ENCODE data around the gene RBBP8NL. TPM values are rescaled to one million over a fixed set of nuclear protein-coding genes. Genes with fewer than 3 reads are reported as not detected.

The RBBP8NL gene
- total RNA-seq, 2 donors from 2014 or later: not detected

DNA sequence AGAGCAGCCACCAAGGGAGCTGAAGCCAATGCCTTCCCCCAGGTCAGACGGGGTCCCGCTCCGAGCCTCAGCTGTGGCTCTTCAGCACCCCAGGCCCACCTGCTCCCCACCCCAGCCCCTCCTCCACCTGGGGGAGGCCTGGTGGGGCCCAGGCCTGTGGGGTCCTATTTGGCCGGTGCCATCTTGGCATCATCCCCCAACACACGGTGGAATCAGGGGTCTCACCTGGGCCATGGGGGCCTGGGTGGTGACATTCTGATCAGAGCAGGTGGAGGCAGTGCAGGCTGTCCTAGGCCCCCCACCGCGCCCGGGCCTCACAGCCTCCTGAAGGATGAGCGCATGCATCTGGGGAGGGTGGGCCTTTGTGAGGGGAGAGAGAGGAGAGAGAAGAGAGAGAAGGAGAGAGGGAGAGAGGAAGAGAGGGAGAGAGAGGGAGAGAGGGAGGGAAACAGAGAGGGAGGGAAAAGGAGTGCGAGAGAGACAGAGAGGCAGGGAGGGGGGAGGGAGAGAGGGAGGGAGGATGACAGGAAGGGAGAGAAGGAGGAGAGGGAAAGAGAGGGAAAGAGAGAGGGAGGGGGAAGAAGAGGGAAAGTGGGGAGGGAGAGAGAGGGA lies 23.9 kb upstream of the RBBP8NL start:
- H3K27ac Mint-ChIP-seq: no peak overlapping the region

DNA sequence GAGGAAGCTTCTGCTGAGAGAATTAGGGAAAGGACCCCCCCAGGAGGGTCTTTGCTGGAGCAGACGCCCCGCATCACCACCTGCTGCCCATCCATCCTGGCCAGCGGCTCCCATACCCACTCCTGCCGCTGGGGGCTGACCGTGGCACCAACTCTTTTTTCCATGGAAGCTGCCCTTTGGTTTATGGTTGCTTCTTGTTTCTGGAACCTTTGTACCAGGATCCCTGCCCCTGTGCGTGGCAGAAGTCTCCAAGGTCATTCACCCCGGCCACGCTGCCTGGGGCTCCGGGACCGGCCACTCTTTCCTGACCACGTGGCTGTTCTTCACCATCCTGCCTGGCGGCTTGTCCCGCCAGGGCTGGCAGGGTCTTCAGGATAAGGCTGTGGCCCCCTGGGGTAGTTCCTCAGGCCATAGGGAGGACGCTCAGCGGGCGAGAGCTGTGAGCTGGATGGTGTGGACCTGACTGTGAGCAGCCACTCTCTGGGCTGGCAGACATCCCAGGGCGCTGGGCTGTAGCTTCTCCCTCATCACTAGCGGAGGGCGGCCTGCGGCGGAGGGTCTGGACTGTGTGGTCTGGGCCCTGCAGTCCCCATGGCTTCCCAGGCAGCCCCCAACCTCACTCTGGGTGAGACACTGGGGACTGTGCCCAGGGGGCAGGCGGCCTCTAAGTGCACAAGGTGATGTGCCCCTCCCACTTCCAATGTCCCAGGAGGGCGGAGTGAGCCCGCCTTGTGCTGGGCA lies 22.8 kb upstream of the RBBP8NL start:
- ATAC-seq (no peak), DNase-seq (ENCODE audit: low spot score in 2 of 2) (no peak)
- Mint-ChIP-seq H3K36me3 (no peaks in the 10 kb centered on the region), H3K9me3 (no peaks in the 10 kb centered on the region), H3K27ac (no peak overlapping the region)

More for the DNA sequence above, 23.9 kb upstream of the RBBP8NL start:
- DNase-seq (ENCODE audit: low spot score in 2 of 2): no peak
- H3K36me3 Mint-ChIP-seq: no peaks in the 10 kb centered on the region
- no peaks in the 10 kb centered on the region for H3K9me3 Mint-ChIP-seq
- no peak for ATAC-seq

DNA sequence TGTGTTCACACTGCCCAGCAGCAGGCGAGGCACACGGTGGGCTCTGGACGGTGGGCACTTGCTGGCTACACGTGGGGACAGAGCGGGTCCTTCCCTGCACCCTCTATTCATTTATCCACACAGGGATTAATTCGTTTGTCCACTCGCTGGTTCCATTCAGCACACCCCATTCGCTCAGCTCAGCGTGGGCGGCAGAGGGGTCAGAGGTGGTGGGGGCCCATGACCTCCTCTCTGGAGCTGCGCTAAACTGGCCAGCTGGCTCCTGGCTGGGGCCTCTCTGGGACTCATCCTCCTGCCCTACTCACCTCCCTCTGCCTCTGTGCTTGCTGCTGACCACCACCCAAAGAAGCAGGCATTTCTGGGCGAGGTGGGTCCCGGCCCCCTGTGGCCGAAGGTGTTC lies 21.4 kb upstream of the RBBP8NL start:
- no peaks in the 10 kb centered on the region for H3K36me3 Mint-ChIP-seq
- DNase-seq (ENCODE audit: low spot score in 2 of 2) (no peak), ATAC-seq (no peak)
- no peaks in the 10 kb centered on the region for H3K9me3 Mint-ChIP-seq
- H3K27ac Mint-ChIP-seq: no peak overlapping the region

DNA sequence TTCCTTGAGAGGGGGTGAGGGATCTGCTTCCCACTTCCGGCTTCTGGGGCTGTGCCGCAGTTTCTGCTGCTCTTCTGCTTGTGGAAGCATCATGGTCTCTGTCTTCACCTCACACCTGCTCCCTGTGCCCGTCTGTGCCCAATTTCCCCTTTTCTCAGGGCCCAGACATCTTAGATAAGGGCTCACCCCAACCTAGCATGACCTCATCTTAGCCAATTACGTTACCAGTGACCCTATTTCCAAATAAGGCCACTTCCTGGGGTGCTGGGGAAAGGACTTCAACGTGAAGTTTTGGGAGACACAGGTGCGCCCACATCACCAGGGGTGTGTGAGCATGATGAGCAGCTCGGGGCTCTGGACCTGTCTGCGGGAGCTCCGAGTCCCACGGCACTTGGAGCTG lies 20.7 kb upstream of the RBBP8NL start:
- H3K27ac Mint-ChIP-seq: no peak overlapping the region
- no peak for ATAC-seq
- DNase-seq (ENCODE audit: low spot score in 2 of 2): no peak
- no peaks in the 10 kb centered on the region for H3K36me3 Mint-ChIP-seq
- H3K9me3 Mint-ChIP-seq: no peaks in the 10 kb centered on the region

DNA sequence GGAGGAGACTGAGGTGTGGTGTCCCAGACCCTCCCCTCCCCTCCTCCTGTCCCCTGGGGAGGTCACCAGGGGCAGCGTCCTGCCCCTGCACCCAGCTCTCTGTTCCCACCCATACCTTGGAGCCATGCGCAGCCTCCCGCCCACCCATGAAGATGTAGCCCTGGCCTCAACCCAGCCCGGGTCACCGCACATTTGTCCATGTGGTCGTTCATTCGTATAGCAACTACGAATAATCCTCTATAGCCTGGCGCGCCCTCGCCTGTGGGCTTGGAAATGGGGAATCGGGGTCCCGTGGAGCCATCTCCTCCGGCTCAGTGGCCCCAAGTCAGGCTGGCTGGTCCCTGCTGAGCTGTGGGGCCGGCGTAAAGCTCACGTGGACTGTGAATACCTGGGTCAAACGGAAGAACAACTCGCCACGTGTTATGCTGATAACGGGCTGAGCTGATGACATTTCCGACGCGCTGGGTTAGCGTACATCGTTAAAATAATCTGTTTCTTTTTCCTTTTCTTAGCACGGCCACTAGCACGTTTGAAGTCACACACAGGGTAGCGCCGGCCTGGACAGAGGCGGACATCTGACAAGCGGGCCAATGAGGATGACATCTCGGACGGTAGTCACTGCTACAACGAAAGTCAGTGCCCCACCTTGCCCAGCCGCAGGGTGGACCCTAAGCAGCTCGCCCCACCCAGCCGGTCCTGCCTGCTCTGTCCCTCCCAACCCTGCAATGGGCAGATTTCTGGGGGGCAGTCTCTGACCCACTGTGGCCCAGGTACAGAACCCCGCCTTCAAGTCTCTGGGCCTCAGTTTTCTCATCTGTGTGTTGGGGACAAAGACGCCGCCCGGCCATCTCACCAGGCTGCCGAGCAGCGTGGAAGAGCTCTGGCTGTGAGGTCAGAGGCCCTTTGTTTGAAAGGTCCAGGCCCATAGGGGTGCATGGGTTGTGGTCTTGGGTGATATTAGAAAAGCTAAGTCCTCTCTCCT lies 19.8 kb upstream of the RBBP8NL start:
- Mint-ChIP-seq H3K9me3 (no peaks in the 10 kb centered on the region), H3K36me3 (no peaks in the 10 kb centered on the region), H3K27ac (no peak overlapping the region)
- DNase-seq (ENCODE audit: low spot score in 2 of 2): no peak
- no peak for ATAC-seq

DNA sequence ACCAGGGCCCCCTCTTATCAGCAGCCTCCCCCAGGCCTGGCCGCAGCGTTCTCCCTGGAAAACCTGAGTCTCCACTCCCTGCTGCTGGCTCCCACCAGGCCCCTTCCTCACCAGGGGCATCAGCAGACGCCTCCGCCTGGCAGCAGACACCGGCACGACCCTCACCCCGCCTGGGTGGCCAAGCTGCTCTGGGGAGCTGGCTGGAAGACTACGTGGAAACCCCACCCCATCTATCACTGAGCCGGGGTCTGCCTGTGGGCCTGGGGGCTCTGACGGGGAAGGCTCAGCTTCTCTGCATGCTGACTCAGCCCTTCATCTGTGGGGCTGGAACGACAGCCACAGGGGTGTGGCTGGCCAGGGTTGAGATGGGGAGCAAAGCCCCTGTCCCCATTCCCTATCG lies 19.1 kb upstream of the RBBP8NL start:
- Mint-ChIP-seq H3K9me3 (no peaks in the 10 kb centered on the region), H3K36me3 (no peaks in the 10 kb centered on the region), H3K27ac (no peak overlapping the region)
- ATAC-seq (no peak), DNase-seq (ENCODE audit: low spot score in 2 of 2) (no peak)

DNA sequence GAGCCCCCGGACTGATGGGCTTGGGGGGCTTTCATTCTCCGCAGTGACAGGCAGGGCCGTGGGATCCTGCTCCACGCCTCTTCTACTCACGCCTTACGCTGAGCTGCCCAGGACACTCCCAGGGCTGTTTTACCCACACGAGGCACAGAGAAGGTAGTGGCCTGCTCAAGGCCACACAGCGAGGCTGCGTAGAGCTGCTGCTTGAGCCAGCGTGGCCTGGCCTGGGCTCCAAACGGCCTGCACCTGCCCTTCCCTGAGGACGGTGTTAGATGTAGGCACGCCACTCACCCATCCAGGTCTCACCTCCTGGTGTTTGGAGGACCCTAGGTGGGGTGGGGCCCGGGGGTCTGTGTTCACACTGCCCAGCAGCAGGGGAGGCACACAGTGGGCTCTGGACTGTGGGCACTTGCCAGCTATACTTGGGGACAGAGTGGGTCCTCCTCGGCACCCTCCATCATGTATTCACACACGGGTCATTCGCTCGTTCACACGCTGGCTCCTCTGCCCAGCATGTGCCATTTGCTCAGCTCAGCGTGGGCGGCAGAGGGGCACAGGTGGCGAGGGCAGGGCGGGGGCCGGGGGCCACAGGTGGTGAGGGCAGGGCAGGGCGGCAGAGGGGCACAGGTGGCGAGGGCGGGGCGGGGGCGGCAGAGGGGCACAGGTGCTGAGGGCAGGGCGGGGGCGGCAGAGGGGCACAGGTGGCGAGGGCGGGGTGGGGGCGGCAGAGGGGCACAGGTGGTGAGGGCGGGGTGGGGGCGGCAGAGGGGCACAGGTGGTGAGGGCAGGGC lies 18.4 kb upstream of the RBBP8NL start:
- DNase-seq (ENCODE audit: low spot score in 2 of 2) (no peak), ATAC-seq (no peak)
- Mint-ChIP-seq H3K27ac (no peak overlapping the region), H3K36me3 (no peaks in the 10 kb centered on the region), H3K9me3 (no peaks in the 10 kb centered on the region)

DNA sequence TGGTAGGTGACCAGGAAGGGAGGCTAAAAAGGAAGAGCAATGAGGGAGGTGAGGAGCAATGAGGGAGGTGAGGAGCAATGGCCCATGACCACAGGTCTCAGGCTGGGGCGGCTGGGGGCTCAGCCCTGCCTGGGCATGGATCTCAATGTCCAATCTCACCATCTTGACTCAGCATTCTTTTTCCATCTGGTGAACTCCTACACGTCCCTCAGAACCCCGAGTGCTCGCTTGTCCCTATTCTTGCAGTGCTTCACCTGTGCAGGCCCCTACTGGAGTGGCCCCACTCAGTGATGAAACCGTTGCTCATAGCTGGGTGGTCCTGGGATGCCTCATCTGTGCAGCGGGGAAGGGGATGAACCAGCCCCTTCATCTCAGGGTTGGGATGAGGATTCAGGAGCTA lies 16.9 kb upstream of the RBBP8NL start:
- H3K27ac Mint-ChIP-seq: no peak overlapping the region
- no peaks in the 10 kb centered on the region for H3K36me3 Mint-ChIP-seq
- ATAC-seq: no peak
- no peaks in the 10 kb centered on the region for H3K9me3 Mint-ChIP-seq
- no peak for DNase-seq (ENCODE audit: low spot score in 2 of 2)

DNA sequence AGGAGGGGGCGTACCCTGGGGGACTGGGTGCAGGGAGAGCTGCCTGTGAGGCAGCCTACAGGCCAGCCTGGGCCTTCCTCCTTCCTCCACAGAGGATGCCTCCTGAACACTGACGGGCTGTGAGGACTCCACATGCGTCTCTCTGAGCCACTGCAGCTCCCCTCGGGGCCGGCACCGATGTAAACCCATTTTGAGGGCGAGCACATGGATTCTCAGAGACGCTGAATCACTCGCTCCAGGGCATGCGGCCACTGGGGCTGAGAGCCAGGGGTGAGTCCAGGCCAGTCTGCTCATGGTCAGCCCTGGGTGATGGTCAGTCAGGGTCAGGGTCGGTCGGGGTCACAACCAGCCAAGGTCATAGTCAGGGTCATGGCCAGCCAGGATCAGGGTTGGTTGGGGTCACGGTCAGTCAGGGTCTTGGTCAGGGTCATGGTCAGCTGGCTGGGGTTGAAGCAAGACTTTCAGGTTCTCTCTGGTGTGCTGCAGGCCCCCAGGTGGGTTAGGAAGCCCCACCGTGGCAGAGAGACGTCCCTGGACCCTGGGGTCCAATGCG lies 14.7 kb upstream of the RBBP8NL start:
- Mint-ChIP-seq H3K9me3 (no peaks in the 10 kb centered on the region), H3K36me3 (no peaks in the 10 kb centered on the region), H3K27ac (no peak overlapping the region)
- ATAC-seq (no peak), DNase-seq (ENCODE audit: low spot score in 2 of 2) (no peak)

DNA sequence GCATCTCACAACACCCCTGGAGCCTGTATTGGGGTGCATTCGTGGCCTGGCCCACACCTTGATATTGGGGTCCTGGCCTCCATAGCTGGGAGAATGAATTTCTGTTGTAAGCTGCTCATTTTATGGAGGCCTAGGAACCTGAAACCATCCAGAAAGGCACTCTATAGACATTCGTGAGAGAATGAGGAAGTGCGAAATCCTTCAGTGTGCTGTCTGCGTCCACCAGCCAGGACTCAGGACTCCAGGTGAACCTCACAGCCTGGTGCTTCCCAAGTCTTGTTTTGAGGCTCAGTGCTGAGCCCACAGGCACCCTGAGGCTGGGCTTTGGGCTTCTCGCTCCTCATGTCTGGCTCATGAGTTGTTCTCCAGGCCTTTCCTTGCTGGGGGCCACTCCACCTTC lies 11.9 kb upstream of the RBBP8NL start:
- no peak for ATAC-seq

DNA sequence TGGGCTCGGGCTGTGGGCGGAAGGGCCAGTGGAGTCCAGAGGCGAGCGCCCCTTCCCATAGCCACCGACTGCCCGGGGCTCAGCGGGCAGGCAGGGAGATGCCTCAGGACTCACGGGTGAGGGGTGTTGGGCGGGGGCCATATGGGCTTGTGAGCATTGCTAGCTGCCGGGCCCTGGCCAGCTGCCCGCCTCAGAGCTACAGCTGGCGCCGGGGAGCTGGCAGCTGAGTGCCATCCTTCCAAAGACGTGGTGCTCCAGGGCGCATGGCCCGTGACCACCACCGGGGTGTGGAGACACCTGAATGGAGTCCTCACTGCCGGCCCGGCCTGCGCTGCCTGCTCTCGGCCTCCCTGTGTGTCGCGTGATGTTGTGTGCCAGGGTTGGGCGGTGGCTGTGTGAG lies 10.6 kb upstream of the RBBP8NL start:
- Mint-ChIP-seq H3K27ac (no peak overlapping the region), H3K36me3 (no peaks in the 10 kb centered on the region), H3K9me3 (no peaks in the 10 kb centered on the region)
- no peak for ATAC-seq
- no peak for DNase-seq (ENCODE audit: low spot score in 2 of 2)

More for the DNA sequence above, 11.9 kb upstream of the RBBP8NL start:
- DNase-seq (ENCODE audit: low spot score in 2 of 2): no peak
- Mint-ChIP-seq H3K9me3 (no peaks in the 10 kb centered on the region), H3K36me3 (no peaks in the 10 kb centered on the region), H3K27ac (no peak overlapping the region)

DNA sequence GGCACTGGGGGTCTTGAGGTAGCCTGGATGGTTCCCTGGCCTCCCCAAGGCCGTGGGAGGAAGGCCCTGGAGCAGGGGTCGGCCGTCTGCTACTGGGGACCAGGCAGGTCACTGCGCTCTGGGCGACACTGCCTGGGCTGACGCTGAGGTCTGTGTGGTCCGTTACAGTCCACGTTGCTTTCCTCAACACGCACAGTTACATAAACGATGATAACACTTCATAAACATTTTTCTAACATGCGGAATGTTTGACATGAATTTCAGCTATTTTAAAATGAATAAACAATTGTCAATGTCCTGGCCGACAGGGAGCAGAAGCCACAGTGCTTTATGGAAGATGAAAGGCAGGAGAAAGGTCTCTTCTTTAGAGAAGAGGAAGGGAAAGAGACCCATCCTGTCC lies 10.2 kb upstream of the RBBP8NL start:
- ATAC-seq (no peak), DNase-seq (ENCODE audit: low spot score in 2 of 2) (no peak)
- H3K36me3 Mint-ChIP-seq: no peaks in the 10 kb centered on the region
- no peak overlapping the region for H3K27ac Mint-ChIP-seq
- no peaks in the 10 kb centered on the region for H3K9me3 Mint-ChIP-seq

DNA sequence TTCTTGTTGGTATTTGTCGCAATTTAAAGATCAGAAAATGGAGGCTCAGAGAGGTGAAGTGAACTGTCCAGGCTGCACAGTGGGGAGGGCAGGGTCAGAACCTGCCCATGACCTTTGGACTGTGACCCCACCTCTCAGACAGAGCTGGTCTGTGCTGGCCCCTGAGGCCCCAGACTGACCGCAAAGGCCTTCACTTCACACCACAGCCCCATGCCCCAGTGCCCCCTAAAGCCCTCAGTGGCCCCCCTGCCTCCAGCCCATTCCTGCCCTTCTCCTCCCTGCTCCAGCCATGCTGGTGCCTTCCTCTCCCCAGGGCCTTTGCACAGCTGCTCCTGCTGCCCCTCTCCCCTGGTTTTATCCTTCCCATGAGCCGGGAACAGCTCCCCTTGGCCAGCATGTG lies 9.4 kb upstream of the RBBP8NL start:
- H3K27ac Mint-ChIP-seq: peak overlapping the region in 1 of 2 donors; percentile 55
- ATAC-seq (no peak), DNase-seq (ENCODE audit: low spot score in 2 of 2) (no peak)
- no peaks in the 10 kb centered on the region for H3K9me3 Mint-ChIP-seq
- no peaks in the 10 kb centered on the region for H3K36me3 Mint-ChIP-seq

DNA sequence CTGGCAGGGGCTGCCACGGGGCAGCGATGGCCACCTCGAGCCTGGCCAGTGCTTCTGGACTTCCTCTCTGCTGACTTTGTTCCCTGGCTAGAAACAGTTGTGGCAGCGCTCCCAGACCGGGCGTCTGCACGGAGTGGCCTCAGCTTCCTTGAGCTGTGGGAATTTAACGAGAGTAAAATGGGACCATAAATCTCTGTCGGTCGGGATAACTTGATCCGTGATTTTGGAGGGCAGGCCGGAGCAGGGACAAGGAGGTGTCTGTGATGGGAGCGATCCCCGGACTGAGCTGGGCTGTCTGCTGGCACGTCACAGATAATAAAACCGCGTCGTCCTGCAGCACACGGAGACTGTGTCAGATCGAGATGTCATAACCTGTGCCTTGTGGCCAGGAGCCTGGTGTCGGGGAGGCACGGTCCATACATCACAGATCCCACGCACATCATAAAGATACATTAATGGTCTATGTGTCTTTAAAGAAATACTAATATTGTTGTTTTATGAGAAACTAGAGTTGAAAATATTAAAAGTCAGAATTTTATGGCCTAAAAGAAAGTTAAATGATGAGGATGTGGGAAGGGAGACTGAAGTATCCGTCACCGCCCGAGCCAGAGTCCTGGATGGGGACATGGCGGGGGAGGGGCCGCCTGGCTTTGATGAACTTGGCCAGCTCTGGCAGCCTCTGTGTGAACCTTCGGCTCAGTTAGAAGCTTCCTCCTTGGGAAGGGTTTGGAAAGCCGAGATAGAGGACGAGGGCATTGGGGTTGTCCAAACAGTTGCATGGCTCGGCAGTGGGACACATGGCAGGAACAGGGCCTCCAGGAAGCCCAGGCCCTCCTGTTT lies 6.5 kb upstream of the RBBP8NL start:
- Mint-ChIP-seq H3K9me3 (no peaks in the 10 kb centered on the region), H3K27ac (no peak overlapping the region), H3K36me3 (no peaks in the 10 kb centered on the region)
- DNase-seq (ENCODE audit: low spot score in 2 of 2): no peak
- ATAC-seq: no peak

DNA sequence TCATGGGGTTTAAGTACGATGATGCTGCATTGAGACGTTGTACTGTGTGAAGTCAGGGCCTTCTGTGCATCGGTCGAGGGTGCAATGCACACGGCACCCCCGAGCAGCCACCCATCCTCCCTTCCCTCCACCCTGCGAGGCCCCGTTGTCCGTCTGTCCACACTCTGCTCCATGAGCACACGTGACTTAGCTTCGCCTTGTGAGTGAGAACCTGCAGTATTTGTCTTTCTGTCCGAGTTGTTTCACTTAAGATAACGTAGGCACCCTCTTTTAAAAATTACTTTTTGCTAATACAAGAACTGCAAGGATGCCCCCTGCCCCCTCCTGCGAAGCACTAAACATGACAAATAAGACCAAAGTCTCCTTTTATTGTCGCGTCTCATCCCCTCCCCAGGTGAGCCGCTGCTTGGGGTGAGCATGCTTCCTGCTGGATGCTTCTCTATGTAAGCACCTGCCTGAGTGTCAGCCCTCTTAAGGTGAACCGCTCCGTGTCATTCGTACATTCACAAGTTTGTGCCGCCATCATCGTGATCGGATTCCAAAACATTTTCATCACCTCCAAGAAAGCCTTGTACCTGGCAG lies 3.6 kb upstream of the RBBP8NL start:
- DNase-seq (ENCODE audit: low spot score in 2 of 2) (no peak), ATAC-seq (no peak)
- no peak overlapping the region for H3K27ac Mint-ChIP-seq
- no peaks in the 10 kb centered on the region for H3K36me3 Mint-ChIP-seq
- H3K9me3 Mint-ChIP-seq: no peaks in the 10 kb centered on the region

Measured in activated naive CD4-positive, alpha-beta T cell treated with anti-CD3 and anti-CD28 coated beads, Interleukin-2, amount 50 U/mL, for 72 hours (primary cell).